H1 (cell line): ENCODE measurements around the gene GXYLT2. TPM values are rescaled to one million over a fixed set of nuclear protein-coding genes. Genes with fewer than 3 reads are reported as not detected.

Experiments used
- CTCF ChIA-PET: fragments of 300-600 bp; sonication (Branson Sonifier 250); formaldehyde crosslinking; loops from one replicate; lab custom pipeline; 2021; ENCODE audit not compliant: partially characterized antibody; lab: Charles Lee
- POLR2A ChIA-PET: fragments of 300-600 bp; sonication (Branson Sonifier 250); formaldehyde crosslinking; loops from one replicate; lab custom pipeline; 2021; ENCODE audit warnings: inconsistent platforms; ENCODE audit not compliant: partially characterized antibody; lab: Charles Lee
- DNase-seq, 2 experiments: peaks; one replicate each; pipeline versions ENCODE4 v3.0.0 to v3.0.0-alpha.2; 2010 to 2022; ENCODE audit warnings: low spot score in 2 of 2, low read depth in 1 of 2, mixed read lengths in 1 of 2
- FAIRE-seq: peaks from 2 replicates; lab custom pipeline; 2011; peaks lifted over from hg19 to GRCh38; lab: Jason Lieb, UNC
- H2AFZ ChIP-seq: 2 replicates; pipeline ENCODE4 v1.8.1; 2012; ENCODE audit warnings: low read length, inconsistent platforms
- H2AK5ac ChIP-seq: 2 replicates; pipeline ENCODE4 v1.6.1; 2013; ENCODE audit warnings: low read depth, low read length
- H2BK120ac ChIP-seq: replicated peaks from 2 replicates; pipeline ENCODE3; 2013; ENCODE audit warnings: low read depth, low read length, inconsistent platforms
- H2BK12ac ChIP-seq: 2 replicates; pipeline ENCODE4 v1.6.1; 2013; ENCODE audit warnings: low read depth, low read length
- H2BK15ac ChIP-seq: 2 replicates; pipeline ENCODE4 v1.6.1; 2013; ENCODE audit warnings: low read length
- H2BK20ac ChIP-seq: 2 replicates; pipeline ENCODE4 v1.6.1; 2013; ENCODE audit warnings: low read length
- H2BK5ac ChIP-seq: 2 replicates; pipeline ENCODE4 v1.6.1; 2013; ENCODE audit warnings: low read depth, low read length
- H3K14ac ChIP-seq: 2 replicates; pipeline ENCODE4 v1.6.1; 2013; ENCODE audit warnings: inconsistent platforms; ENCODE audit not compliant: insufficient read length
- H3K18ac ChIP-seq: 2 replicates; pipeline ENCODE4 v1.6.1; 2013; ENCODE audit warnings: low read length; ENCODE audit errors: extremely low read depth
- H3K23ac ChIP-seq: 2 replicates; pipeline ENCODE4 v1.6.1; 2013; ENCODE audit warnings: inconsistent platforms; ENCODE audit not compliant: insufficient read length
- H3K23me2 ChIP-seq: 2 replicates; pipeline ENCODE4 v1.6.1; 2013; ENCODE audit warnings: low read depth, low read length
- H3K27ac ChIP-seq: 2 replicates; pipeline ENCODE4 v1.6.1; 2011; ENCODE audit warnings: low read depth, low read length, inconsistent platforms
- H3K27me3 ChIP-seq, 4 experiments: replicated peaks in 1 of 4; 1 replicate in 1 of 4; 2 replicates in 3 of 4; pipeline versions ENCODE4 v1.6.1 to v1.8.1; 2011 to 2013; ENCODE audit warnings: low read length in 3 of 4, mild to moderate bottlenecking in 3 of 4, inconsistent platforms in 2 of 4, mixed read lengths in 2 of 4, moderate library complexity in 1 of 4; ENCODE audit not compliant: control insufficient read depth in 3 of 4, insufficient read depth in 3 of 4; ENCODE audit errors: extremely low read depth in 1 of 4
- H3K36me3 ChIP-seq, 4 experiments: 2 replicates each; pipeline versions ENCODE4 v1.6.1 to v1.8.1; 2011 to 2013; ENCODE audit warnings: mild to moderate bottlenecking in 4 of 4, low read length in 3 of 4, moderate library complexity in 2 of 4, control low read depth in 1 of 4, inconsistent platforms in 1 of 4; ENCODE audit not compliant: insufficient read depth in 4 of 4, control insufficient read depth in 2 of 4
- H3K4ac ChIP-seq: replicated peaks from 2 replicates; pipeline ENCODE3; 2013; ENCODE audit warnings: low read length, low read depth, mixed read lengths, inconsistent platforms; ENCODE audit not compliant: insufficient read length
- H3K4me1 ChIP-seq, 4 experiments: replicated peaks in 1 of 4; 1 replicate in 1 of 4; 2 replicates in 3 of 4; pipeline versions ENCODE4 v1.6.1 to v1.8.1; 2011 to 2013; ENCODE audit warnings: low read length in 3 of 4, inconsistent platforms in 2 of 4, mixed read lengths in 1 of 4; ENCODE audit not compliant: insufficient read depth in 4 of 4, control insufficient read depth in 3 of 4
- H3K4me2 ChIP-seq, 2 experiments: 2 replicates each; pipeline versions ENCODE4 v1.6.1 to v1.8.1; 2011 to 2013; ENCODE audit warnings: low read depth in 2 of 2, low read length in 2 of 2, control low read depth in 1 of 2, inconsistent platforms in 1 of 2, mild to moderate bottlenecking in 1 of 2; ENCODE audit not compliant: insufficient read depth in 1 of 2
- H3K4me3 ChIP-seq, 4 experiments: fragments of 200-600, 300-600 bp in 1 of 4; sonication (generic), shearing (Covaris generic), sonication (Bioruptor Twin) in 1 of 4; 2 replicates each; pipeline versions ENCODE4 v1.5.1 to v1.8.1; 2011 to 2016; ENCODE audit warnings: low read length in 4 of 4, low read depth in 3 of 4, control low read depth in 2 of 4, inconsistent platforms in 2 of 4, mild to moderate bottlenecking in 2 of 4, mixed read lengths in 1 of 4, moderate library complexity in 1 of 4; ENCODE audit not compliant: insufficient read depth in 2 of 4; ENCODE audit errors: extremely low read depth in 1 of 4
- H3K56ac ChIP-seq: replicated peaks from 2 replicates; pipeline ENCODE3; 2013; ENCODE audit warnings: low read depth, mild to moderate bottlenecking, mixed read lengths, low read length, inconsistent platforms; ENCODE audit not compliant: insufficient read length
- H3K79me1 ChIP-seq: 2 replicates; pipeline ENCODE4 v1.6.1; 2013; ENCODE audit warnings: low read depth, low read length, control low read depth
- H3K79me2 ChIP-seq, 2 experiments: 2 replicates each; pipeline versions ENCODE4 v1.6.1 to v1.8.1; 2012 to 2013; ENCODE audit warnings: low read length in 2 of 2, mild to moderate bottlenecking in 2 of 2, inconsistent platforms in 1 of 2; ENCODE audit not compliant: insufficient read depth in 2 of 2, control insufficient read depth in 1 of 2
- H3K9ac ChIP-seq, 4 experiments: replicated peaks in 1 of 4; 1 replicate in 1 of 4; 2 replicates in 3 of 4; pipeline versions ENCODE4 v1.6.1 to v1.8.1; 2011 to 2013; ENCODE audit warnings: low read depth in 3 of 4, low read length in 3 of 4, control low read depth in 2 of 4, mild to moderate bottlenecking in 2 of 4, moderate library complexity in 2 of 4, inconsistent platforms in 1 of 4; ENCODE audit errors: extremely low read depth in 1 of 4
- H3K9me3 ChIP-seq, 2 experiments: 2 replicates each; pipeline versions ENCODE4 v1.6.1 to v1.8.1; 2012 to 2013; ENCODE audit warnings: mild to moderate bottlenecking in 2 of 2, moderate library complexity in 2 of 2, control low read depth in 1 of 2, inconsistent platforms in 1 of 2, low read depth in 1 of 2, low read length in 1 of 2, mixed read lengths in 1 of 2; ENCODE audit not compliant: insufficient read depth in 2 of 2
- H4K20me1 ChIP-seq, 2 experiments: replicated peaks in 1 of 2; 2 replicates each; pipeline versions ENCODE3 to v1.8.1; 2011 to 2013; ENCODE audit warnings: inconsistent platforms in 2 of 2, low read length in 2 of 2, mild to moderate bottlenecking in 1 of 2; ENCODE audit not compliant: insufficient read depth in 2 of 2, control insufficient read depth in 1 of 2
- H4K5ac ChIP-seq: 2 replicates; pipeline ENCODE4 v1.6.1; 2013; ENCODE audit warnings: low read length, low read depth, mixed read lengths, inconsistent platforms; ENCODE audit not compliant: insufficient read length
- H4K8ac ChIP-seq: 2 replicates; pipeline ENCODE4 v1.8.0; 2013; ENCODE audit warnings: mild to moderate bottlenecking, moderate library complexity, low read length, inconsistent platforms; ENCODE audit not compliant: insufficient read depth; ENCODE audit errors: extremely low read depth
- H4K91ac ChIP-seq: replicated peaks from 2 replicates; pipeline ENCODE3; 2013; ENCODE audit warnings: low read length, mixed read lengths, inconsistent platforms; ENCODE audit not compliant: insufficient read length
- ASH2L ChIP-seq: fragments of 200-600, 300-600 bp; sonication (generic); IDR thresholded peaks from one replicate; pipeline ENCODE4 v1.7.1; 2017; ENCODE audit warnings: low read length
- BACH1 ChIP-seq: IDR thresholded peaks from 2 replicates; pipeline ENCODE4 v1.6.1; 2012; ENCODE audit warnings: low read length, improper control_type of control experiment
- CTBP2 ChIP-seq: IDR thresholded peaks from 2 replicates; pipeline ENCODE4 v1.7.0; 2011; ENCODE audit warnings: borderline replicate concordance, mild to moderate bottlenecking, moderate library complexity, mixed read lengths, low read length; ENCODE audit not compliant: insufficient read depth, insufficient read length
- EZH2 ChIP-seq: fragments of 200-600 bp; sonication (generic); IDR thresholded peaks from 2 replicates; pipeline ENCODE4 v1.7.1; 2012; ENCODE audit warnings: low read depth, mild to moderate bottlenecking, moderate library complexity, low read length, inconsistent platforms; ENCODE audit not compliant: severe bottlenecking
- GABPA ChIP-seq: IDR thresholded peaks from 2 replicates; pipeline ENCODE4 v1.6.1; 2011; ENCODE audit warnings: mild to moderate bottlenecking, low read length, moderate library complexity, borderline replicate concordance; ENCODE audit not compliant: insufficient read depth
- KDM5A ChIP-seq: fragments of 200-600 bp; IDR thresholded peaks from 2 replicates; pipeline ENCODE4 v1.7.1; 2012; ENCODE audit warnings: mild to moderate bottlenecking, low read length, inconsistent platforms, mixed read lengths
- MAX ChIP-seq: IDR thresholded peaks from 2 replicates; pipeline ENCODE4 v1.6.1; 2012; ENCODE audit warnings: inconsistent platforms
- NRF1 ChIP-seq: IDR thresholded peaks from 2 replicates; pipeline ENCODE4 v1.6.1; 2011; ENCODE audit warnings: mild to moderate bottlenecking, low read depth, low read length, improper control_type of control experiment
- RBBP5 ChIP-seq: IDR thresholded peaks from 2 replicates; pipeline ENCODE4 v1.7.1; 2012; ENCODE audit warnings: low read depth, mild to moderate bottlenecking, inconsistent platforms, low read length, moderate library complexity, borderline replicate concordance
- RXRA ChIP-seq: IDR thresholded peaks from 2 replicates; pipeline ENCODE4 v1.6.1; 2011; ENCODE audit warnings: low read depth, mild to moderate bottlenecking, low read length, moderate library complexity; ENCODE audit not compliant: insufficient read depth
- SIRT6 ChIP-seq: IDR thresholded peaks from one replicate; pipeline ENCODE4 v1.7.1; 2012; ENCODE audit warnings: low read length, inconsistent platforms
- WGBS, 2 experiments: shearing (Covaris generic) in 1 of 2; methylation state at CpG; one replicate each; pipeline versions ENCODE4 v1.1.6 to v1.1.7; 2013 to 2015; ENCODE audit warnings: low lambda C conversion rate in 2 of 2, mixed read lengths in 2 of 2, inconsistent platforms in 1 of 2, low coverage in 1 of 2, missing lambda C conversion rate in 1 of 2; ENCODE audit not compliant: insufficient replicate concordance in 2 of 2, insufficient coverage in 1 of 2, insufficient read length in 1 of 2; ENCODE audit errors: extremely low coverage in 1 of 2, missing lambda C conversion rate in 1 of 2; 5-methylcytosine and 5-hydroxymethylcytosine counted together
- polyA plus RNA-seq, 7 experiments: library from polyadenylated mRNA; depleted of rRNA in 3 of 7; stranded (reverse) in 5 of 7; unstranded in 2 of 7; fragments of >200 nt in 5 of 7; fragments of 200-250 nt in 2 of 7; gene quantifications; 1 replicate in 5 of 7; 2 replicates in 1 of 7; 4 replicates in 1 of 7; pipeline versions ENCODE4 v1.2.1 to v1.2.3, GENCODE V29; 2011 to 2013; ENCODE audit warnings: missing spikeins in 2 of 7, mixed read lengths in 2 of 7
- total RNA-seq: library from RNA; stranded (reverse); fragmentation: NEBNext Ultra II Directional; extraction: Animal tissue kit (Norgen Biotek cat#: 25700); gene quantifications from 2 replicates; pipeline ENCODE4 v1.2.1, GENCODE V29; 2021

Gene GXYLT2
- total and polyA plus RNA-seq, 2 of the 8 experiments (the other 6 are each of a cell fraction or from before 2014, with no cell fraction given) = 1.8 to 5.6 TPM

- ChIA-PET CTCF (interaction anchor here (2.4 kb wide), 1 partner anchor 20 kb away, joined by 13 read pairs; no protein-coding TSS in a partner anchor), POLR2A (interaction anchor here (0.5 to 2.2 kb wide), 3 partner anchors 9 to 1143 kb away, joined by 3 to 9 read pairs (median 3); no protein-coding TSS in a partner anchor)
- no peak overlapping the region for H2BK12ac ChIP-seq
- H2AK5ac ChIP-seq = no peak overlapping the region
- peaks cover 0 to 3% (median 1%) of the 10 kb centered on the region in 4 experiments; a peak in 4 of 7 replicates for H3K4me1 ChIP-seq
- H3K27me3 ChIP-seq = no peaks in the 10 kb centered on the region
- H3K18ac ChIP-seq = no peak overlapping the region
- no peak overlapping the region for H3K4me3 ChIP-seq
- H4K20me1 ChIP-seq = peaks cover 26 to 33% of the 10 kb centered on the region in 2 experiments
- H4K91ac ChIP-seq = no peak overlapping the region
- H4K8ac ChIP-seq = no peak overlapping the region
- no peak for DNase-seq
- no peaks in the 10 kb centered on the region for H3K9me3 ChIP-seq
- H3K4me2 ChIP-seq = no peak overlapping the region
- no peak overlapping the region for H3K14ac ChIP-seq
- no peak overlapping the region for H3K23ac ChIP-seq
- H4K5ac ChIP-seq = no peak overlapping the region
- no peaks in the 10 kb centered on the region; the same call in none of the 2 replicates for H3K79me1 ChIP-seq
- 83% methylated on average over 5 of the region's 5 CpGs; no CpG with 5 or more reads in 1 of the 2 experiments for WGBS, 2 experiments
- H2AFZ ChIP-seq = no peak overlapping the region
- FAIRE-seq = no peak
- H3K36me3 ChIP-seq = peaks cover 0 to 3% (median 0%) of the 10 kb centered on the region in 4 experiments; a peak in 1 of 8 replicates
- no peak overlapping the region for H2BK15ac ChIP-seq
- H3K9ac ChIP-seq = no peak overlapping the region
- no peak overlapping the region for H3K56ac ChIP-seq
- no peaks in the 10 kb centered on the region for H3K23me2 ChIP-seq
- H3K27ac ChIP-seq = no peak overlapping the region
- H2BK20ac ChIP-seq = no peak overlapping the region
- H2BK5ac ChIP-seq = no peak overlapping the region
- H3K79me2 ChIP-seq = peaks cover 54 to 100% of the 10 kb centered on the region in 2 experiments
- H3K4ac ChIP-seq = no peak overlapping the region
- H2BK120ac ChIP-seq = no peak overlapping the region
- no peak for TF ChIP-seq GABPA
- no peak for TF ChIP-seq EZH2
- TF ChIP-seq SIRT6 = no peak
- no peak for TF ChIP-seq NRF1
- TF ChIP-seq CTBP2 = no peak
- no peak for TF ChIP-seq ASH2L
- TF ChIP-seq RBBP5 = no peak
- TF ChIP-seq MAX = no peak
- no peak for TF ChIP-seq KDM5A
- TF ChIP-seq BACH1 = no peak
- no peak for TF ChIP-seq RXRA
Observed at GRCh38 chr3:73018790-73019441, 131.1 kb downstream of the GXYLT2 start.
